ENCODE results near the gene KIAA1614.

Gene KIAA1614

DNA sequence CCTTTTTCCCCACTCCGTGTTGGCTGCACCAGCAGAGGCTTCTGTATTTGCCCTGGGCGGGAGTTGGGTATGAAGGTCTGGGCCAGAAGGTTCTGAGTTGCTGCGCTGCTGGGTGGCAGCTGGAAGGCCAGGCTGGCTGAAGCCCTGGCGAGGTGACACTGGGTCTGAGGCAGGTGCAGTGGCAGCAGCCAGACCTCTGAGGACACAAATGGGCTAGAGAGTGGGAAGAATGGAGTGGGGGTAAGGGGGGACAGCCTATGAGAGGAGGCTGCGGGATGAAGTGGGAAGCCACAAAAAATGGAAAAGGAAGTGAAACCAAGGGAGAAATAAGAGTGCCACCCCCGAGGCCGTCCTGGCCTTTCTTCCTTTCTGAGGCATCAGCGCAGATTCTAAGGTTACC is 56.7 kb downstream of the KIAA1614 start:
- DNase-seq (ENCODE audit: low read depth) = no peak
- no peak overlapping the region for H3K4me3 ChIP-seq (ENCODE audit: low read length)
- TF ChIP-seq, protein P1, sequence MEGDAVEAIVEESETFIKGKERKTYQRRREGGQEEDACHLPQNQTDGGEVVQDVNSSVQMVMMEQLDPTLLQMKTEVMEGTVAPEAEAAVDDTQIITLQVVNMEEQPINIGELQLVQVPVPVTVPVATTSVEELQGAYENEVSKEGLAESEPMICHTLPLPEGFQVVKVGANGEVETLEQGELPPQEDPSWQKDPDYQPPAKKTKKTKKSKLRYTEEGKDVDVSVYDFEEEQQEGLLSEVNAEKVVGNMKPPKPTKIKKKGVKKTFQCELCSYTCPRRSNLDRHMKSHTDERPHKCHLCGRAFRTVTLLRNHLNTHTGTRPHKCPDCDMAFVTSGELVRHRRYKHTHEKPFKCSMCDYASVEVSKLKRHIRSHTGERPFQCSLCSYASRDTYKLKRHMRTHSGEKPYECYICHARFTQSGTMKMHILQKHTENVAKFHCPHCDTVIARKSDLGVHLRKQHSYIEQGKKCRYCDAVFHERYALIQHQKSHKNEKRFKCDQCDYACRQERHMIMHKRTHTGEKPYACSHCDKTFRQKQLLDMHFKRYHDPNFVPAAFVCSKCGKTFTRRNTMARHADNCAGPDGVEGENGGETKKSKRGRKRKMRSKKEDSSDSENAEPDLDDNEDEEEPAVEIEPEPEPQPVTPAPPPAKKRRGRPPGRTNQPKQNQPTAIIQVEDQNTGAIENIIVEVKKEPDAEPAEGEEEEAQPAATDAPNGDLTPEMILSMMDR (conservative IDR thresholded peaks at IDR 0.05; ENCODE audit: low read length) = no peak

DNA sequence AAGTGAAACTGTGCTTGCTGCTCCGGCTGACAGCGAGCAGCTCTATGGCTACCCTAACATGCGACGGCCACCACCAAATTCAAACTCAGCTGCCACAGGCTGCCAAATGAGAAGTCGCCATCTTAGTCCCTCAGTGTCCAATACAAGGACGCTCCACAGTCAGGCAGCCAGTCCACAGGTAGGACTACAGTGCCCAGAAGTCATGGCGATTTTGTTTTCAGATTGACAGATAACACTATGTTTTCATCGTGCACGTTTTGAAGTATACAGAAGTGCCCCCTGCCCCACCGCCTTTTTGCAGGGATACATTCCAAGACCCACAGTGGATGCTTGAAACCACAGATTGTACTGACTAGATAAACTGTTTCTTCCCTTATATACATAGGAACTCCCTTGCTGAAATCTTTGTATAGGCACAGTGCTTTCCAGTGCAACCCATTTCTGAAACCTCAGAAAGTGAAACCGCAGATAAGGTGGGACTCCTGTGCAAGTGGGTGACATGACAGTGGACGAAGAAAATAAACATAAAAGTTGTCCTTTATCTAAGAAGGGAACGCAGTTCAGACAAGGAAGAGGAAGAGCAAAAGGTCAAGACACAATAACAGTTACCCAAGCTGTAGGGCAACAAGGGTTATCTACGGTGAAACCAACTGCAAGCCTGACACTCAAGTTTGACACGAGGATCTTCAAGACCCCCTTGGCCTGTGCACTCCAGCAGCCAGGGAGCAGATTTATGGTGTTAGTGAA is 57.8 kb downstream of the KIAA1614 start:
- no peak for DNase-seq (ENCODE audit: low read depth)
- H3K4me3 ChIP-seq (ENCODE audit: low read length) = no peak overlapping the region
- TF ChIP-seq, protein P1 (conservative IDR thresholded peaks at IDR 0.05; ENCODE audit: low read length) = no peak

DNA sequence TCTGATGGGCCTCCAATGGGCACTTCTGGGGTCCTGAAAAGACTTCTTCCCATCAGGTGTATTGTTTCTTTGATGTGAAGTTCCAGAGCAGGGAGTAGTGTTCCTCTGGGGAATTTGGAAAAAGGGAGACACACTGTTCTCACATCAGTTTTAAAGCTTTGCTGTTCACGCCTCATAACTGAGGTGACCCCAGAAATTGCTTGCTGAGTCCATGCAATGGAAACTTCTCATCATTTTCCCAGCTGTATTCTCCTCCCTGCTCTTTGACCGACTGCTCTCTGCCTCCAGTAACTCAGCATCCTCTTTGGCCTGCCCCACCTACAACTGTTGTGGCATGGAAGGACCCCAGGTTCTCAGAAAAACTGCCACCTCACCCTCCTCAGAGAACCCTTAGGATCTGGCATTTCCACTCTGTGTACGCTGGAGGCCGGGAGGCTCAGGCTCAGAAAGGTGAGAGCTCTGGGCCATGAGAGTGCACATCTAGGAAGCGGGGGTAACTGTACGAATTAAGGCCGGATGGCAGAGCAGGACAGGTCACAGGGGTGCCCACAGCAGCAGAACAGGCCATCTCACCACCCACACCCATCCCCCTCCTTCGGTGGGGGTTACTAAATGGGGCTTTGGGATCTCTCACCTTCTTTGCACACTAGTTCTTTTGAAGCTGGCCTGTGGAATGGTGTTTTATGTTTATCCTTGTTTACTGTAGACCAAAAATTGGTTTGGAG is 58.7 kb downstream of the KIAA1614 start:
- no peak for DNase-seq (ENCODE audit: low read depth)
- TF ChIP-seq, protein P1 (conservative IDR thresholded peaks at IDR 0.05; ENCODE audit: low read length) = no peak
- no peak overlapping the region for H3K4me3 ChIP-seq (ENCODE audit: low read length)

DNA sequence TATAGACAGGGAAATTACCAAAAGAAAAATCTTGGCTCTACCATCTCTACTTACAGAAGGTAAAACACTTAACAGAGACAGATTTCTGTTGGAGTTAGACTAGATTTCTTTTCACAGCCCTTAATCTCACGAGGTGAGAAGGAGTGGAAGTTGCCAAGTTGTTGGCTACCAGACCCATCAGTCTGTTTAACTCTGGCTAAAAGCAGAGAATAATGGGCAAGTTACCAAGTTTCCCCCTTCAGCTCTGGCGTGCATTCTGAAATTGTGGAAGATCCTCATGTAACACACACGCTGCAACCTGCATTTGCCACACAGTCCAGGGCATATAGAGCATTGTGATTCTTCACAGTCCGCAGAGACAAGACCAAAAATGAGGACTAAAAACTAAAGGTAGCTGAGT is 60.7 kb downstream of the KIAA1614 start:
- no peak for DNase-seq (ENCODE audit: low read depth)
- TF ChIP-seq, protein P1 (conservative IDR thresholded peaks at IDR 0.05; ENCODE audit: low read length) = no peak

DNA sequence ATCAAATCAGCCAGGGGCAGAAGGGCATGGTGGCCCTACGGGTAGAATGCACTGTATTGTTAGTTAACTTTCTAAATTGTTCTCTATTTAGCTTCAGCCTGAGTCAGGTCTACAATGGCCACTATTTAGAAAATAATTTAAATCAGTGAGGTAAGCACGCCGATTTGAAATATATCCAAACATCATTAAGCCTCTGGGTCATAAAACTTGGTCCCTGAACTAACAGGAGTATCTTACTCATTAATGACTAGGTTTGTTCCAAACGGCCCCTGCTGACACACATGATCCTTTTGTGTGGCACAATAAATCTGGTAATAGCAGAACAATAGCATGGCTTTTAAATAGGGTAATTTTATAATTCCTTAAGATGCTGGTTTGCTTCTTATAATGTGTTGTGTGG is 61.5 kb downstream of the KIAA1614 start:
- H3K4me3 ChIP-seq (ENCODE audit: low read length) = no peak overlapping the region
- TF ChIP-seq, protein P1 (conservative IDR thresholded peaks at IDR 0.05; ENCODE audit: low read length) = no peak
- DNase-seq (ENCODE audit: low read depth) = no peak

More for the DNA sequence above, 60.7 kb downstream of the KIAA1614 start:
- H3K4me3 ChIP-seq (ENCODE audit: low read length) = no peak overlapping the region

DNA sequence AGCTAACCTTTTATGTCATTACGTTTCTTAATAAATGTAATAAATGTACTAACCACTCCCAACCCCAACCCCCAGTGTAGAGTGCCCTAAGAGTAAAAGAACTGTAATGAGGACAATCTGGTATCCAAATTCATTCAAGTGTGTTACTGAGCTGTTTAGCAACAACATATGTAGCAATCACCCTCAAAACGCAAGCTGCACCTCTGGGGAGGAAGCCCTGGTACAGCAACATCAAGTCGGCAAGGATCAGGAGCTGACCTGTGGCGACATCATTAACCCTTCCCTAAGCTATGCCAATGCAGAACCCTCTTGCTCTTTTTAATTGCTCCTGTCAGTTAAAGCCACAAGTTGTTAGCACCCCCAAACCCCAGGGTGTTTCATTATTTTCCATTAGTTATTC is 62.9 kb downstream of the KIAA1614 start:
- H3K4me3 ChIP-seq (ENCODE audit: low read length) = no peak overlapping the region
- TF ChIP-seq, protein P1 (conservative IDR thresholded peaks at IDR 0.05; ENCODE audit: low read length) = no peak
- DNase-seq (ENCODE audit: low read depth) = peak; percentile 63

DNA sequence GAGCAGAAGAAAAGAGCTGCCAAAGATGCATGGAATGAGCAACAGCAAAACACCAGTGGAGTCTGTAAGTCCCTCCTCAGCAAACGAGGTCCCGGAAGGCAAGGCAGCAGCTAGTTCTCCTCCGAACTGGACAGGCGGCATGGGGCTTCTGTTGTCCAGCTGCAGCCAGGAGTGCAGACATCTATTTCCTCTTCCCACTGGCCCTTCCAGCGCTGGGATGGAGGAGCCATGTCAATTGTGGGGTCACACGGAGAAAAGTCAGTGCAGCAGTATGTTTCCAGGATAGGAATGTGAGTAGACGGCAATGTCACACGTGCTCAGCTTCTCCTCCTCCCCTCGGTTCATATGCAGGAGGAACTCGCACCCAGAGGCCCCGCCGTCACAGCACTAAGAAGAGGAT is 63.5 kb downstream of the KIAA1614 start:
- TF ChIP-seq, protein P1 (conservative IDR thresholded peaks at IDR 0.05; ENCODE audit: low read length) = no peak
- no peak overlapping the region for H3K4me3 ChIP-seq (ENCODE audit: low read length)
- no peak for DNase-seq (ENCODE audit: low read depth)

Data from AG10803 (cell line).